Duodenal mucosa (tissue), 2 donors: ENCODE data around the gene ZC3H8.
"Not testable (repeated sequence)": the region's sequence is repeated elsewhere in the genome, so short reads cannot be mapped to it uniquely, and the experiment has no call there.

Experiments used
- H3K27ac ChIP-seq: one replicate; pipeline ENCODE4 v1.7.0; 2013; ENCODE audit warnings: low read depth, low read length
- H3K27me3 ChIP-seq, 2 donors: one replicate each; pipeline ENCODE4 v1.7.0; 2013; ENCODE audit warnings: low read length in 2 of 2, control low read depth in 1 of 2; ENCODE audit not compliant: insufficient read depth in 2 of 2, control insufficient read depth in 1 of 2
- H3K36me3 ChIP-seq, 2 donors: one replicate each; pipeline ENCODE4 v1.7.0; 2013; ENCODE audit warnings: low read length in 2 of 2, control low read depth in 1 of 2; ENCODE audit not compliant: insufficient read depth in 2 of 2, control insufficient read depth in 1 of 2
- H3K4me1 ChIP-seq, 2 donors: one replicate each; pipeline ENCODE4 v1.7.0; 2013; ENCODE audit warnings: low read length in 2 of 2, control low read depth in 1 of 2; ENCODE audit not compliant: insufficient read depth in 2 of 2, control insufficient read depth in 1 of 2
- H3K4me3 ChIP-seq, 2 donors: one replicate each; pipeline ENCODE4 v1.7.0; 2013; ENCODE audit warnings: low read length in 2 of 2, low read depth in 1 of 2
- H3K9ac ChIP-seq, 2 donors: one replicate each; pipeline ENCODE4 v1.7.0; 2013; ENCODE audit warnings: low read length in 2 of 2, low read depth in 1 of 2
- H3K9me3 ChIP-seq, 2 donors: one replicate each; pipeline ENCODE4 v1.7.0; 2013; ENCODE audit warnings: low read length in 2 of 2, control low read depth in 1 of 2; ENCODE audit not compliant: control insufficient read depth in 1 of 2

The ZC3H8 gene

GRCh38 chr2:112283535-112283934, 28.7 kb upstream of the ZC3H8 start:
- H3K9ac ChIP-seq, H3K27ac ChIP-seq, H3K36me3 ChIP-seq, H3K4me3 ChIP-seq, H3K27me3 ChIP-seq, H3K4me1 ChIP-seq, H3K9me3 ChIP-seq: not testable (repeated sequence)

- not testable (repeated sequence) for H3K9me3 ChIP-seq, H3K4me3 ChIP-seq, H3K27ac ChIP-seq, H3K36me3 ChIP-seq, H3K27me3 ChIP-seq, H3K9ac ChIP-seq, H3K4me1 ChIP-seq
Measured at GRCh38 chr2:112282066-112282465, 27.2 kb upstream of the ZC3H8 start.

- Histone ChIP-seq H3K9ac (no peak overlapping the region), H3K9me3 (no peaks in the 10 kb centered on the region), H3K27me3 (no peaks in the 10 kb centered on the region), H3K4me3 (no peak overlapping the region), H3K4me1 (peaks cover 7 to 8% of the 10 kb centered on the region in 2 donors), H3K27ac (no peak overlapping the region), H3K36me3 (no peaks in the 10 kb centered on the region)
Measured at GRCh38 chr2:112277596-112278220, 22.9 kb upstream of the ZC3H8 start.

- Histone ChIP-seq H3K4me3 (peak overlapping the region; percentile 7 to 95), H3K4me1 (peaks cover 7 to 8% of the 10 kb centered on the region in 2 donors), H3K9me3 (no peaks in the 10 kb centered on the region), H3K36me3 (no peaks in the 10 kb centered on the region), H3K27me3 (no peaks in the 10 kb centered on the region), H3K9ac (peak overlapping the region in 1 of 2 donors; percentile 100), H3K27ac (no peak overlapping the region)
Measured at GRCh38 chr2:112276954-112277353, 22.1 kb upstream of the ZC3H8 start.

- Histone ChIP-seq H3K27ac (peak overlapping the region; percentile 100), H3K9ac (peak overlapping the region; percentile 99 to 100), H3K36me3 (no peaks in the 10 kb centered on the region), H3K9me3 (no peaks in the 10 kb centered on the region), H3K4me3 (peak overlapping the region; percentile 78 to 95), H3K4me1 (peaks cover 7 to 8% of the 10 kb centered on the region in 2 donors), H3K27me3 (no peaks in the 10 kb centered on the region)
Measured at GRCh38 chr2:112275887-112276773, 21.3 kb upstream of the ZC3H8 start.

- H3K4me3 ChIP-seq = peak within 1 kb of the TSS; percentile 78 to 95
- H3K27ac ChIP-seq = peak within 1 kb of the TSS; percentile 100
- H3K9me3 ChIP-seq = no peaks in the 10 kb centered on the region
- no peaks in the 10 kb centered on the region for H3K27me3 ChIP-seq
- peaks cover 7 to 8% of the 10 kb centered on the region in 2 donors for H3K4me1 ChIP-seq
- H3K9ac ChIP-seq = peak within 1 kb of the TSS; percentile 99 to 100
- no peaks in the 10 kb centered on the region for H3K36me3 ChIP-seq
Measured at GRCh38 chr2:112275311-112275886, 20.6 kb upstream of the ZC3H8 start, which contains the start of gene ZC3H6. Gene ZC3H6, plus strand, starts transcription at chr2:112275597. Its CDS starts 398 bp downstream, at chr2:112275995.

GRCh38 chr2:112273349-112273748, 18.5 kb upstream of the ZC3H8 start:
- no peak overlapping the region for H3K27ac ChIP-seq
- peaks cover 7 to 8% of the 10 kb centered on the region in 2 donors for H3K4me1 ChIP-seq

GRCh38 chr2:112272669-112273068, 17.8 kb upstream of the ZC3H8 start:
- no peak overlapping the region for H3K9ac ChIP-seq
- H3K9me3 ChIP-seq = no peaks in the 10 kb centered on the region
- H3K4me1 ChIP-seq = peaks cover 7 to 8% of the 10 kb centered on the region in 2 donors
- no peaks in the 10 kb centered on the region for H3K27me3 ChIP-seq
- H3K27ac ChIP-seq = no peak overlapping the region
- H3K36me3 ChIP-seq = no peaks in the 10 kb centered on the region
- H3K4me3 ChIP-seq = no peak overlapping the region

More at GRCh38 chr2:112273349-112273748, 18.5 kb upstream of the ZC3H8 start:
- no peaks in the 10 kb centered on the region for H3K9me3 ChIP-seq
- H3K27me3 ChIP-seq = no peaks in the 10 kb centered on the region
- no peak overlapping the region for H3K9ac ChIP-seq
- no peaks in the 10 kb centered on the region for H3K36me3 ChIP-seq
- H3K4me3 ChIP-seq = no peak overlapping the region

- Histone ChIP-seq H3K4me1 (no peaks in the 10 kb centered on the region), H3K9me3 (no peaks in the 10 kb centered on the region), H3K4me3 (no peak overlapping the region), H3K27me3 (no peaks in the 10 kb centered on the region), H3K27ac (no peak overlapping the region), H3K36me3 (no peaks in the 10 kb centered on the region), H3K9ac (no peak overlapping the region)
Measured at GRCh38 chr2:112268547-112268946, 13.7 kb upstream of the ZC3H8 start.

GRCh38 chr2:112262876-112263275, 8.0 kb upstream of the ZC3H8 start:
- no peaks in the 10 kb centered on the region for H3K4me1 ChIP-seq
- no peak overlapping the region for H3K27ac ChIP-seq
- no peaks in the 10 kb centered on the region for H3K9me3 ChIP-seq
- no peak overlapping the region for H3K4me3 ChIP-seq
- H3K27me3 ChIP-seq = no peaks in the 10 kb centered on the region
- no peak overlapping the region for H3K9ac ChIP-seq
- no peaks in the 10 kb centered on the region for H3K36me3 ChIP-seq
